TTC549 (cell line): ENCODE results near the gene AFG1L.
"Not testable (repeated sequence)": the region's sequence is repeated elsewhere in the genome, so short reads cannot be mapped to it uniquely, and the experiment has no call there.

Experiments used
- FAIRE-seq: peaks from 2 replicates; lab custom pipeline; 2012; peaks lifted over from hg19 to GRCh38; lab: Jason Lieb, UNC

AFG1L gene

GRCh38 chr6:108294727-108295625 lies at the start of gene AFG1L:
Gene AFG1L (plus strand): TSS chr6:108295054. CDS start chr6:108295080, 26 bp downstream.
- no peak for FAIRE-seq

- not testable (repeated sequence) for FAIRE-seq
Observed at GRCh38 chr6:108245095-108245494, 49.8 kb upstream of the AFG1L start.

GRCh38 chr6:108247965-108248536 lies 46.8 kb upstream of the AFG1L start:
- FAIRE-seq, result no peak

GRCh38 chr6:108250240-108250866 lies 44.5 kb upstream of the AFG1L start:
- FAIRE-seq, result no peak

- no peak for FAIRE-seq
Observed at GRCh38 chr6:108251252-108251651, 43.6 kb upstream of the AFG1L start.

- FAIRE-seq, result no peak
Observed at GRCh38 chr6:108252055-108252454, 42.8 kb upstream of the AFG1L start.

GRCh38 chr6:108253241-108253640 lies 41.6 kb upstream of the AFG1L start:
- FAIRE-seq, result no peak

GRCh38 chr6:108254433-108255410 lies 40.1 kb upstream of the AFG1L start:
- no peak for FAIRE-seq

- no peak for FAIRE-seq
Observed at GRCh38 chr6:108260126-108260808, 34.6 kb upstream of the AFG1L start.

GRCh38 chr6:108260809-108261569 lies 33.9 kb upstream of the AFG1L start, which contains the start of gene SNX3:
Gene SNX3 (minus strand): TSS chr6:108261040. CDS start chr6:108260921, 119 bp downstream.
- FAIRE-seq, result peak; percentile 75

GRCh38 chr6:108263371-108263770 lies 31.5 kb upstream of the AFG1L start:
- no peak for FAIRE-seq

GRCh38 chr6:108268845-108269244 lies 26.0 kb upstream of the AFG1L start:
- no peak for FAIRE-seq

- FAIRE-seq, result not testable (repeated sequence)
Observed at GRCh38 chr6:108269955-108270354, 24.9 kb upstream of the AFG1L start.

GRCh38 chr6:108274546-108274945 lies 20.3 kb upstream of the AFG1L start:
- FAIRE-seq, result no peak

- no peak for FAIRE-seq
Observed at GRCh38 chr6:108275976-108276375, 18.9 kb upstream of the AFG1L start.

- no peak for FAIRE-seq
Observed at GRCh38 chr6:108277295-108277694, 17.6 kb upstream of the AFG1L start.

GRCh38 chr6:108277831-108278230 lies 17.0 kb upstream of the AFG1L start:
- FAIRE-seq, result no peak

- FAIRE-seq, result no peak
Observed at GRCh38 chr6:108285381-108285780, 9.5 kb upstream of the AFG1L start.

GRCh38 chr6:108286366-108286765 lies 8.5 kb upstream of the AFG1L start:
- no peak for FAIRE-seq

- FAIRE-seq, result no peak
Observed at GRCh38 chr6:108287373-108287772, 7.5 kb upstream of the AFG1L start.

- FAIRE-seq, result no peak
Observed at GRCh38 chr6:108288742-108289141, 6.1 kb upstream of the AFG1L start.
